ENCODE measurements around the gene C1orf141. TPM values are rescaled to one million over a fixed set of nuclear protein-coding genes. Genes with fewer than 3 reads are reported as not detected.

The C1orf141 gene
- total and polyA plus RNA-seq, 2 of the 8 experiments (the other 6 are each of a cell fraction or from before 2014, with no cell fraction given): not detected

DNA sequence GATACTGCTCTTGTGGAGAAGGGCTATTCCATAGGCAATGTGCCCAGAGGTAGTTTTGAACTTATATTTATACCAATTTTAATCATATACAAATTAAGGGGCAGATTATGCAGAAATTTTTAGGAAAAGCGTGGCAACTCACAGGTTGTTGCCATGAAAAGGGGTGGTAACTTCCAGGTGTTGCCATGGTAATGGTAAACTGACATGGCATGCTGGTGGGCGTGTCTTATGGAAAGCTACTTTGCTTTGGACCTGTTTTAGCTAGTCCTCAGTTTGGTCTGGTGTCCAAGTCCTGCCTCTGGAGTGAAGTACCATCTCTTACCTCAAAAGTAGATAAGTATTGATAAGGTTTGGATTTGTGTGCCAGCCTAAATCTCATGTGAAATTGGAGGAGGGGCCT, 23.6 kb upstream of the C1orf141 start:
- CTCF ChIA-PET (ENCODE audit: partially characterized antibody): interaction anchor here (0.6 to 0.9 kb wide), 3 partner anchors 10 to 357 kb away, joined by 3 read pairs; no protein-coding TSS in a partner anchor

More for the DNA sequence above, 23.6 kb upstream of the C1orf141 start:
- Histone ChIP-seq H4K8ac (ENCODE audit: extremely low read depth, insufficient read depth, low read length) (no peak overlapping the region), H2AK5ac (ENCODE audit: low read depth, low read length) (no peak overlapping the region), H3K27me3 (replicated peaks in 1 of 4; ENCODE audit: control insufficient read depth in 3 of 4, extremely low read depth in 1 of 4, insufficient read depth in 3 of 4, low read length in 3 of 4) (no peaks in the 10 kb centered on the region), H3K9ac (replicated peaks in 1 of 4; ENCODE audit: extremely low read depth in 1 of 4, low read depth in 3 of 4, low read length in 3 of 4) (no peak overlapping the region), H3K14ac (ENCODE audit: insufficient read length) (no peak overlapping the region), H4K20me1 (replicated peaks in 1 of 2; ENCODE audit: control insufficient read depth in 1 of 2, insufficient read depth in 2 of 2, low read length in 2 of 2) (no peaks in the 10 kb centered on the region), H3K4me1 (replicated peaks in 1 of 4; ENCODE audit: control insufficient read depth in 3 of 4, insufficient read depth in 4 of 4, low read length in 3 of 4) (no peaks in the 10 kb centered on the region), H2BK120ac (replicated peaks; ENCODE audit: low read depth, low read length) (no peak overlapping the region), H3K27ac (ENCODE audit: low read depth, low read length) (no peak overlapping the region), H3K4me2 (ENCODE audit: insufficient read depth in 1 of 2, low read depth in 2 of 2, low read length in 2 of 2) (no peak overlapping the region), H3K36me3 (ENCODE audit: control insufficient read depth in 2 of 4, insufficient read depth in 4 of 4, low read length in 3 of 4) (no peaks in the 10 kb centered on the region), H3K23me2 (ENCODE audit: low read depth, low read length) (no peaks in the 10 kb centered on the region; the same call in 1 of the 2 replicates), H2BK5ac (ENCODE audit: low read depth, low read length) (no peak overlapping the region), H2AFZ (ENCODE audit: low read length) (no peak overlapping the region), H4K5ac (ENCODE audit: insufficient read length, low read depth, low read length) (no peak overlapping the region), H3K4ac (replicated peaks; ENCODE audit: insufficient read length, low read depth, low read length) (no peak overlapping the region), H2BK20ac (ENCODE audit: low read length) (no peak overlapping the region), H2BK15ac (ENCODE audit: low read length) (no peak overlapping the region), H3K23ac (ENCODE audit: insufficient read length) (no peak overlapping the region), H4K91ac (replicated peaks; ENCODE audit: insufficient read length, low read length) (no peak overlapping the region), H3K79me2 (ENCODE audit: control insufficient read depth in 1 of 2, insufficient read depth in 2 of 2, low read length in 2 of 2) (no peaks in the 10 kb centered on the region), H2BK12ac (ENCODE audit: low read depth, low read length) (no peak overlapping the region), H3K79me1 (ENCODE audit: low read depth, low read length) (no peaks in the 10 kb centered on the region), H3K4me3 (ENCODE audit: extremely low read depth in 1 of 4, insufficient read depth in 2 of 4, low read depth in 3 of 4, low read length in 4 of 4) (no peak overlapping the region), H3K9me3 (ENCODE audit: insufficient read depth in 2 of 2, low read depth in 1 of 2, low read length in 1 of 2) (no peaks in the 10 kb centered on the region), H3K18ac (ENCODE audit: extremely low read depth, low read length) (no peak overlapping the region), H3K56ac (replicated peaks; ENCODE audit: insufficient read length, low read depth, low read length) (no peak overlapping the region)
- POLR2A ChIA-PET (ENCODE audit: partially characterized antibody): interaction anchor here (0.6 kb wide), 1 partner anchor 233 kb away, joined by 3 read pairs; no protein-coding TSS in a partner anchor
- FAIRE-seq (no peak), DNase-seq (ENCODE audit: low read depth in 1 of 2, low spot score in 2 of 2) (no peak)
- TF ChIP-seq CTBP2 (IDR thresholded peaks at IDR 0.05; ENCODE audit: borderline replicate concordance, insufficient read depth, insufficient read length, low read length) (no peak), CHD2 (IDR thresholded peaks at IDR 0.05; ENCODE audit: low read length) (no peak), CEBPB (IDR thresholded peaks at IDR 0.05; ENCODE audit: low read depth, low read length) (no peak)
- WGBS, 2 experiments (ENCODE audit: extremely low coverage in 1 of 2, insufficient coverage in 1 of 2, insufficient read length in 1 of 2, insufficient replicate concordance in 2 of 2, low coverage in 1 of 2, low lambda C conversion rate in 2 of 2, missing lambda C conversion rate in 1 of 2): 75% methylated on average over 2 of the region's 2 CpGs; no CpG with 5 or more reads in 1 of the 2 experiments

Data from H1 (cell line).